K562 (cell line): ENCODE data around the gene VWA3A. TPM values are rescaled to one million over a fixed set of nuclear protein-coding genes. Genes with fewer than 3 reads are reported as not detected.

Source experiments
- ATAC-seq: fragments of 200-7000 bp; cut with Tn5 transposase; 3 replicates; pipeline ENCODE4 v1.9.1; 2020; ENCODE audit warnings: moderate library complexity
- BruUV-seq: library from RNA; stranded (reverse); fragments of 400-500 nt; replicated peaks from 2 replicates; lab custom pipeline; 2021; lab: Mats Ljungman, UMichigan
- CTCF ChIA-PET: fragments of 300-600 bp; formaldehyde crosslinking; extraction: SDS; loops from one replicate; lab custom pipeline; 2021; ENCODE audit warnings: low intra/inter-chr PET ratio; lab: Yijun Ruan, JAX
- POLR2A ChIA-PET: fragments of 300-600, 350-650 bp; sonication (Branson Sonifier 250); formaldehyde crosslinking; extraction: SDS; loops from one replicate; lab custom pipeline; 2021; ENCODE audit warnings: antibody characterized with exemption, inconsistent platforms; lab: Yijun Ruan, JAX
- DNase-seq, 4 experiments: peaks; one replicate each; pipeline versions ENCODE4 v3.0.0 to v3.0.0-alpha.2; 2011 to 2018; ENCODE audit warnings: low spot score in 3 of 4, mixed read lengths in 3 of 4; ENCODE audit errors: extremely low read depth in 1 of 4
- FAIRE-seq: peaks from 2 replicates; lab custom pipeline; 2011; peaks lifted over from hg19 to GRCh38; lab: Jason Lieb, UNC
- H2AFZ ChIP-seq: 2 replicates; pipeline ENCODE4 v1.6.0; 2011; ENCODE audit warnings: low read depth, low read length, control low read depth, inconsistent platforms
- H3K27ac ChIP-seq: fragments of 200-600 bp; 3 replicates; pipeline ENCODE4 v1.8.0; 2011; ENCODE audit warnings: low read depth, mild to moderate bottlenecking, control low read depth, inconsistent platforms, low read length, moderate library complexity, mixed read lengths; ENCODE audit errors: extremely low read depth
- H3K27me3 ChIP-seq, 2 experiments: fragments of 300-600 bp in 1 of 2; 2 replicates in 1 of 2; 3 replicates in 1 of 2; pipeline versions ENCODE4 v1.6.0 to v1.8.0; 2011; ENCODE audit warnings: inconsistent platforms in 2 of 2, low read length in 2 of 2, mild to moderate bottlenecking in 1 of 2, mixed read lengths in 1 of 2, moderate library complexity in 1 of 2; ENCODE audit not compliant: control insufficient read depth in 2 of 2, insufficient read depth in 2 of 2
- H3K36me3 ChIP-seq: fragments of 300-600 bp; 3 replicates; pipeline ENCODE4 v1.8.0; 2011; ENCODE audit warnings: mild to moderate bottlenecking, low read length, inconsistent platforms; ENCODE audit not compliant: control insufficient read depth, insufficient read depth
- H3K4me1 ChIP-seq, 2 experiments: fragments of 200-600 bp in 1 of 2; replicated peaks in 1 of 2; 2 replicates in 1 of 2; 3 replicates in 1 of 2; pipeline versions ENCODE4 v1.5.1 to v1.8.0; 2011; ENCODE audit warnings: inconsistent platforms in 2 of 2, low read length in 2 of 2, mild to moderate bottlenecking in 1 of 2, mixed read lengths in 1 of 2, moderate library complexity in 1 of 2; ENCODE audit not compliant: control insufficient read depth in 2 of 2, insufficient read depth in 2 of 2
- H3K4me2 ChIP-seq: 2 replicates; pipeline ENCODE4 v1.6.1; 2011; ENCODE audit warnings: low read length, control low read depth, inconsistent platforms, mixed read lengths; ENCODE audit not compliant: insufficient read depth
- H3K4me3 ChIP-seq: fragments of 200-600 bp; sonication (generic), shearing (Covaris generic); 2 replicates; pipeline ENCODE4 v1.5.1; 2016; ENCODE audit warnings: control low read depth, inconsistent platforms
- H3K79me2 ChIP-seq: fragments of 200-600 bp; 3 replicates; pipeline ENCODE4 v1.8.0; 2011; ENCODE audit warnings: low read length, inconsistent platforms; ENCODE audit not compliant: control insufficient read depth, insufficient read depth
- H3K9ac ChIP-seq, 2 experiments: 2 replicates each; pipeline versions ENCODE4 v1.6.0 to v1.6.1; 2011; ENCODE audit warnings: low read depth in 2 of 2, low read length in 2 of 2, control low read depth in 1 of 2, inconsistent platforms in 1 of 2, mild to moderate bottlenecking in 1 of 2, mixed read lengths in 1 of 2; ENCODE audit not compliant: insufficient read depth in 1 of 2
- H3K9me1 ChIP-seq: one replicate; pipeline ENCODE4 v1.6.0; 2011; ENCODE audit warnings: inconsistent platforms, mild to moderate bottlenecking, low read length, moderate library complexity; ENCODE audit not compliant: control insufficient read depth, insufficient read depth
- H3K9me3 ChIP-seq: replicated peaks from 2 replicates; pipeline ENCODE4 v1.5.1; 2011; ENCODE audit warnings: low read depth, low read length, inconsistent platforms; ENCODE audit not compliant: control insufficient read depth, insufficient read depth
- H4K20me1 ChIP-seq: replicated peaks from 2 replicates; pipeline ENCODE4 v1.6.1; 2011; ENCODE audit warnings: low read length, inconsistent platforms, mixed read lengths; ENCODE audit not compliant: control insufficient read depth, insufficient read depth
- ADNP ChIP-seq: fragments of 200-800 bp; sonication (Bioruptor generic); IDR thresholded peaks from 2 replicates; pipeline ENCODE4 v1.6.1; 2016; ENCODE audit warnings: missing genetic modification characterization, missing compliant biosample characterization
- CHD1 ChIP-seq: fragments of 200-600 bp; sonication (generic); IDR thresholded peaks from one replicate; pipeline ENCODE4 v1.6.1; 2012; ENCODE audit warnings: mild to moderate bottlenecking, moderate library complexity, low read length, inconsistent platforms
- DPF2 ChIP-seq: fragments of 450-650 bp; IDR thresholded peaks from 2 replicates; pipeline ENCODE4 v1.6.1; 2016
- GATAD2A ChIP-seq: fragments of 450-650 bp; IDR thresholded peaks from 2 replicates; pipeline ENCODE4 v1.6.1; 2017
- GTF3C2 ChIP-seq: IDR thresholded peaks from 3 replicates; pipeline ENCODE4 v1.6.1; 2011; ENCODE audit warnings: borderline replicate concordance, mild to moderate bottlenecking, moderate library complexity; ENCODE audit not compliant: insufficient read length; ENCODE audit errors: extremely low read depth
- KDM5B ChIP-seq: fragments of 200-600 bp; sonication (generic); IDR thresholded peaks from 2 replicates; pipeline ENCODE4 v1.6.1; 2012; ENCODE audit warnings: low read depth, mild to moderate bottlenecking, moderate library complexity, low read length, control low read depth, inconsistent platforms; ENCODE audit not compliant: insufficient replicate concordance
- LCOR ChIP-seq: sonication (generic); formaldehyde crosslinking; IDR thresholded peaks from 2 replicates; pipeline ENCODE4 v1.8.0; 2022; ENCODE audit warnings: mild to moderate bottlenecking, missing genetic modification reagents
- MNT ChIP-seq, 2 experiments: fragments of 450-650 bp; conservative IDR thresholded peaks; 2 replicates each; pipeline ENCODE4 v1.6.1; 2017; ENCODE audit warnings: mild to moderate bottlenecking in 2 of 2, moderate library complexity in 2 of 2
- NFATC3 ChIP-seq: fragments of 450-650 bp; IDR thresholded peaks from 2 replicates; pipeline ENCODE4 v1.6.1; 2017; ENCODE audit warnings: mild to moderate bottlenecking
- NONO ChIP-seq, 2 experiments: fragments of 200-400 bp in 1 of 2; fragments of 450-650 bp in 1 of 2; formaldehyde crosslinking in 1 of 2; IDR thresholded peaks; 2 replicates each; pipeline ENCODE4 v1.6.1; 2017; ENCODE audit warnings: low read depth in 2 of 2, mild to moderate bottlenecking in 2 of 2, moderate library complexity in 2 of 2, low read length in 1 of 2
- PHF8 ChIP-seq: fragments of 200-600 bp; sonication (generic); IDR thresholded peaks from 2 replicates; pipeline ENCODE4 v1.6.1; 2012; ENCODE audit warnings: mixed run types, mild to moderate bottlenecking, inconsistent platforms, low read length, moderate library complexity, borderline replicate concordance
- RBBP5 ChIP-seq: fragments of 200-600 bp; sonication (generic); IDR thresholded peaks from 2 replicates; pipeline ENCODE4 v1.6.1; 2012; ENCODE audit warnings: borderline replicate concordance, mild to moderate bottlenecking, low read length, control low read depth, inconsistent platforms; ENCODE audit not compliant: insufficient read depth, poor library complexity, severe bottlenecking
- SMARCA4 ChIP-seq: fragments of 450-650 bp; IDR thresholded peaks from 2 replicates; pipeline ENCODE4 v1.6.1; 2016
- SMARCA5 ChIP-seq: fragments of 450-650 bp; IDR thresholded peaks from 2 replicates; pipeline ENCODE4 v1.6.1; 2016
- SMARCC2 ChIP-seq: fragments of 450-650 bp; IDR thresholded peaks from 2 replicates; pipeline ENCODE4 v1.6.1; 2017; ENCODE audit warnings: antibody characterized with exemption, moderate library complexity, mild to moderate bottlenecking, low read depth
- TCF7L2 ChIP-seq: fragments of 150-350 bp; IDR thresholded peaks from 2 replicates; pipeline ENCODE4 v1.6.1; 2016; ENCODE audit warnings: low read depth, mild to moderate bottlenecking, low read length, moderate library complexity
- ZFX ChIP-seq: sonication (generic); formaldehyde crosslinking; IDR thresholded peaks from 2 replicates; pipeline ENCODE4 v1.8.0; 2022; ENCODE audit warnings: mild to moderate bottlenecking, missing genetic modification reagents, moderate library complexity
- ZNF431 ChIP-seq: sonication (generic); formaldehyde crosslinking; IDR thresholded peaks from 2 replicates; pipeline ENCODE4 v1.8.0; 2022; ENCODE audit warnings: mild to moderate bottlenecking, missing genetic modification reagents
- WGBS: fragments of 100-300 bp; shearing (Covaris generic); methylation state at CpG from one replicate; pipeline ENCODE4 v1.1.6; 2016; ENCODE audit warnings: low coverage, mixed read lengths; ENCODE audit not compliant: insufficient coverage; ENCODE audit errors: missing lambda C conversion rate; 5-methylcytosine and 5-hydroxymethylcytosine counted together
- in situ Hi-C: fragments of 300-500 bp; cut with MboI; formaldehyde crosslinking; loops from 4 replicates; pipeline ENCODE4 v1.15.0; 2018; ENCODE audit warnings: inconsistent platforms, mixed read lengths
- intact Hi-C: fragments of 100-400 bp; cut with micrococcal nuclease; formaldehyde crosslinking; loops from 2 replicates; pipeline ENCODE4 v1.14.2; 2022
- polyA plus RNA-seq, 8 experiments: library from polyadenylated mRNA; depleted of rRNA in 4 of 8; stranded (reverse) in 5 of 8; unstranded in 3 of 8; fragments of >200 nt; fragmentation: Nextera tagmentation in 2 of 8; fragmentation: Illumina TruSeq in 1 of 8; extraction: Ambion mirVana in 2 of 8; extraction: Trizol in 1 of 8; gene quantifications; 2 replicates each; pipeline versions ENCODE4 v1.2.1 to v1.2.3, GENCODE V29; 2011 to 2014; ENCODE audit warnings: inconsistent platforms in 1 of 8, missing spikeins in 1 of 8
- total RNA-seq, 7 experiments: library from RNA; depleted of rRNA in 6 of 7; stranded (reverse); fragments of >200 nt in 6 of 7; fragmentation: Illumina TruSeq in 2 of 7; extraction: Trizol in 2 of 7; gene quantifications; 2 replicates each; pipeline versions ENCODE4 v1.2.1 to v1.2.3, GENCODE V29; 2011 to 2021; ENCODE audit warnings: low replicate concordance in 1 of 7

Gene VWA3A
- total and polyA plus RNA-seq, 9 of the 15 experiments (the other 6 are each of a cell fraction or from before 2014, with no cell fraction given), result not detected

GRCh38 chr16:22191532-22192260, 99.4 kb downstream of the VWA3A start:
- under 1% methylated on average over 9 of the region's 9 CpGs for WGBS
- DNase-seq (peak in 1 of 4 experiments; percentile 63), ATAC-seq (no peak), FAIRE-seq (peak; percentile 56)
- no peaks in the 10 kb centered on the region; the same call in 2 of the 3 replicates for H3K36me3 ChIP-seq
- H3K9me3 ChIP-seq, result no peaks in the 10 kb centered on the region
- no peaks in the 10 kb centered on the region; the same call in 2 of the 3 replicates for H3K79me2 ChIP-seq
- peak overlapping the region; percentile 98 for H2AFZ ChIP-seq
- H3K4me1 ChIP-seq, result peaks cover 25 to 32% of the 10 kb centered on the region in 2 experiments; a peak in 4 of 5 replicates
- H3K4me2 ChIP-seq, result peak overlapping the region; percentile 95
- H3K9ac ChIP-seq, result peak overlapping the region; percentile 90 to 92
- TSS peak; percentile 91 for BruUV-seq
- H3K27me3 ChIP-seq, result no peaks in the 10 kb centered on the region
- ChIA-PET CTCF (no interaction called here), POLR2A (interaction anchor here (0.6 to 2.4 kb wide), 13 partner anchors 10 to 889 kb away, joined by 3 to 13 read pairs (median 3); partner anchors contain the start of gene POLR3E)
- in situ Hi-C loops, result no loop called here
- peak overlapping the region; percentile 57 for H3K4me3 ChIP-seq
- H3K27ac ChIP-seq, result peak overlapping the region; percentile 96
- H3K9me1 ChIP-seq, result no peaks in the 10 kb centered on the region
- intact Hi-C loops, result no loop called here
- no peaks in the 10 kb centered on the region for H4K20me1 ChIP-seq
- TF ChIP-seq KDM5B (peak; percentile 27), GATAD2A (0 out of 2 replicates have a peak, but pooled peaks have one; percentile 33), ZNF431 (CRISPR knock-in tag) (no peak), TCF7L2 (no peak), SMARCC2 (0 out of 2 replicates have a peak, but pooled peaks have one; percentile 36), MNT (conservative IDR thresholded peaks at IDR 0.05) (peak; percentile 61 to 71; a peak in 2 of 4 replicates), RBBP5 (peak; percentile 46), PHF8 (peak; percentile 52; the same call in 1 of the 2 replicates), LCOR (0 out of 2 replicates have a peak, but pooled peaks have one; percentile 46), GTF3C2 (no peak), ZFX (0 out of 2 replicates have a peak, but pooled peaks have one; percentile 1), ADNP (tag) (0 out of 2 replicates have a peak, but pooled peaks have one; percentile 27), SMARCA5 (no peak), NFATC3 (peak; percentile 29; the same call in 1 of the 2 replicates), CHD1 (peak; percentile 79), NONO (IDR thresholded peaks at IDR 0.05; ENCODE audit: low read depth in 2 of 2, low read length in 1 of 2) (no peak), DPF2 (peak; percentile 68; the same call in 1 of the 2 replicates), SMARCA4 (no peak; the same call in 1 of the 2 replicates)
